NK-92 (cell line): Measurements from ENCODE around the gene ADORA2A.

Source experiments
- DNase-seq: peaks from one replicate; lab custom pipeline; 2025; ENCODE audit not compliant: unreplicated experiment; lab: John Stamatoyannopoulos, UW

The ADORA2A gene

DNA sequence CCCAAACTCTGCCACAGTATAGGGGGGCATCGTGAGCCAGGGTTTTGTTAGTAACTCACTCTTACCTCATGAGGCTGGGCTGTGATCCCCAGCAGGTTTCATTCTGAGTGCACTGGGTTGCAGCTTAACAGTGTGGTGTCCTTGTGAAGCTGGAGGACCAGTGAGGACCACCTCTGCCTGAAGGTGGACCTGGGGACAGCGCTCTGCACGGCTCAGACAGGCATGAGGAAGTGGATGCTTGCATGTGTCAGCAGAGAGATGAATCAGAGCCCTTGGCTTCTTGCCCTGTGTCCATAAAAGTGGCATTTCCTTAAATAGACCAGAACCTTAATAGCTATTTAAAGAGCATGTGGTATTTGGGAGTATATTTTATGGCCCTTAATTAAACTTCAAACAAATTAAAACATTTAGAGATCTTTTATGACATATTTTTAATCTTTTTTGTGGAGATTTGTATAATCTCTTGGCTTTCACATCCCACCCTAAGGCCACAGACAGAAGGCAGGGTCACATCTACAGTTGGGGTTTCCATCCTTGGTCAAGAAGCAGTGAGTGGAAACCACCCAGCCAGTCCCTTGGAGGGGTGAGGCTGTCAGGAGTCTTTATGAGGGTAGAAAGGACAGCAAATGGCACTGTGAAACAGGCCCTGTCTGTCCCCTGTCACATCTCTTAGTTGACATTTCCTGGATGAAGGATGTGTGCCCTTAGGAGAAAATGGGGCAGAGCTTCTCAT lies 24.8 kb upstream of the ADORA2A start:
- no peak for DNase-seq

DNA sequence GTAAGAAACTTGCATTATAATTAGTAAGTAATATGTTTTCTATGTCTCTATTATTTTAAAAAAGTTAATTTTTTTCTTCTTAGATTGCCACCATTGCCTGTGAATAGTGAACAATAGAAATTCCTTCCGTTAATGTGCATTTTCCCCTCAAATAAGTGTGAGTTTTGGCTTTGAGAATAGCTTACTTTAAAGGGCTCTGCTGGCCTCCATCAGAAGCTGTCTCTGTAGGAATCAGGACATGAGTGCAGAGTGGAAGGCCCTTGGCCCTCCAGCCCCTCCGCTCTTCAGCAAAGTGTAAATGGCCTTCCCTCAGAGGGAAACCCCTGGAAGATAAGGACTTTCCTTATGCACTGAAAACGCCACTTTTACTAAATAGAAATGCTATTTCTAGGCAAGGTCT lies 24.1 kb upstream of the ADORA2A start:
- DNase-seq: no peak

DNA sequence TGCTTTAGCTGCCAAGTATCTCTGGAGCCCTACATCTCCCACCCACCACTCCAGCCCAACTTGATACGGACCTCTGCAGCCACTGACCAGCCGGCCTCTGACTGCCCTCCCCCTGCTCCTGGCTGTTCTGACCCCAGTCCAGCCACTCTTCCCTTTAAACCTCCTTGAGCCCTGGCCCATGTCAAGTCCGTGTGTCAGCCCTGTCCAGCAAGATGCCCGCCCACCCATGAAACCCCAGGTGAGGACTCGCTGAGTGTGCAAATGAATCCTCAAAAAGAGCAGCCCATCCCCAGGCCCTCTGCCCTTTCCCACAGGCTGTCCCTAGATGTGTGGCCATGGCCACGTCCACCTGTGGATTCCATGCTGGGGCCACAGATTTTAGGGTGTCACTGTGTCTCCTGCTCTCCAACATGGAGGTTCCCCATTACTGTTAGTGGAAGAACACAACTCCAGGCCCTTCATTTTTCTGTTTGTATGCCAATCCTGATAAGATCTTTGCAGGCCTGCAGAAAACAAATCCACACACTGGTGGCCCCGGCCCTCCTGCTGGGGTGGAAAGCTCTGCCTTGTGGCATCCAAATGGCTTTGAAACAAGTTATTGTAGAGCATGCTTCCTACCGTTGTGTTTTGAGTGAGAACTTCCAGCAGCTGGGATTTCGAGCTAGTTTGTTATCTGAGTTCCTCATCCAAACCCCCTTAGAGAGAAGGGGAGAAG lies 22.7 kb upstream of the ADORA2A start:
- DNase-seq: no peak

DNA sequence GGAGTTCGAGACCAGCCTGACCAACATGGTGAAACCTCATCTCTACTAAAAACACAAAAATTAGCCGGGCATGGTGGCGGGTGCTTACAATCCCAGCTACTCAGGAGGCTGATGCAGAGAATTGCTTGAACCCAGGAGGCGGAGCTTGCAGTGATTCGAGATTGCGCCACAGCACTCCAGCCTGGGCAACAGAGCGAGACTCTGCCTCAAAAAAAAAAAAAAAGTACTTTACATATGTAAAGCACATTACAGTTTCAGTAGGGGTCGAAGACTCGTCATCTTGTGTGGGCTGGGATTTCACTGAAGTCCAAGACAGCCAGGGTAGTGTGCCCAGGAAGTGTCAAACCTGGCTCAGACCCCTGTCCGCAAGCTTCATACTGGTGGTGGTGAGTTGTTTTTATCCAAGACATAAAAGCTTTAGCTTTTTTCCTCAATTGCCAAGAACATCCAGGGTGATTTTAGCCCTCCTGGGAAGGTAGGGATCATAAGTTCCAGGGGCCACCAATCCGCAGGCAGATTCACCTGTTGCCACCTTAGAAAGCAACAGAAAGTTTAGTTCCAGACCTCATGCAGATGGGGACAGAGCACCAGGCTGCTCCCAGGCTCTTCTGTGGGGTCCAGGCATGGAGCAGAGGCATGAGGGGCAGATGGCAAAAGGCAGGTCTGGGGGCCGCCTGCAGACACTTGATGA lies 21.6 kb upstream of the ADORA2A start:
- no peak for DNase-seq

DNA sequence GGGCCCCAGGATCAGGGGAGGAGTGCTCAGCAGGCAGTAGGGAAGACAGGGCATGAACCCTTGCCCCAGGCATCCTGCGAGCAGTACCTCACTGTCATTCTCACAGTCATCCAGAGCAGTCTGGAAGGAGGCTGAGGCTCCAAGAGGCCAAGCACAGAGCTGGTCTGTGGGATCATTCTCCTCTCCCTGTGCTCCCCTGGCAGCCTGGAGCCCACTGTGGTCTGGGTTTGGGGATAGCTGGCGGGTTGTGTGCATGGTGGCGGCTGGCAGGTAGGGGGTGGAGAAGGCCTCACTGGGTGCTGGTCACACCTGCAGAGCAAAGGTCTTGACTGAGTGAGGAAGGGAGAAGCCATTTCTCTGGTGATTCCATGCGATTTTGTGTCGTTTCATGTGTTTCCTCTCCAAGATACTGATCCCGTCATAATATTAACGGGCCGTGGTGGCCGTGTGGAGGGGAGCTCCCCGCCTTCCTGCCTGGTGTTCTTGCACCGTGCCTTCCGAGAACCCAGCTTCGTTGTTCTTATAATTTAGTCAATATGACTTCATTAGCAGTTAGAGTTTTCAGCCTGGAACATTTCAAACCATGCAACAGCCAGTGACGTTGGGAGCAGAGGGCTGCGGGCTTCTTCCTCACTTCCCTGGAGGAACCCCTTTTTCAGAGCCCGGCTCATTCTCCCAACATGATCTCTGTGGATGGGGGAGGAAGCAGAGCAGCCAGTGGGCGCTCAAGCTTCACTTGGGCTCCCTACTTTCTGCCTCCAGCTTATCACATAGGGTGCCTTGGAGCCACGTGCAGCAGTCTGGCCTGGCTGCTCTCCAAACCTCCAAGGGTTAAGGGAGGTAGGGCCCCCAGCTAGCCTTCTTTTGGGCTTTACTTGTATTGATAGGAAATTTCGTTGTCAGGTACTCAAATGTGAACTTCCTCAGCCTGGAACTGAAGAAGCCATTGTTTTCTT lies 20.8 kb upstream of the ADORA2A start:
- no peak for DNase-seq

DNA sequence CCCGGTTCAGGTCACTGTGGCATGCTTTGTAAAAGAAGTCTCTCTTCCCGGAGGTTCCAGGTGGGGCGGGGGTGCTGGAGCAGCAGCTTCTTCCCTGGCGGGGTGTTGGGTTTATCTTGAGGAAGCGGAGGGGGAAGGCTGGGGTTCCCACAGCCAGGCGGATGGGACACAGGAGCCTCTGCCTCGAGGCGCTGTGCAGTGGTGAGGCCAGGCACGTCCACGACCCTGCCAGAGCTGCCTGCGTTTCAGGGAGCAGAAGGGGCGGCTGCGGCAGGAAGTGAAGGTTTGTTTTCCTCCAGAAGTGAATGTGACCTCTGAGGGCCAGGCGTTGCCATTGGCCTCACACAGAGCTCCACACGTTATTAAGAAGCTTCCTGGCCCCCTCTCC lies 20.1 kb upstream of the ADORA2A start:
- DNase-seq: no peak

DNA sequence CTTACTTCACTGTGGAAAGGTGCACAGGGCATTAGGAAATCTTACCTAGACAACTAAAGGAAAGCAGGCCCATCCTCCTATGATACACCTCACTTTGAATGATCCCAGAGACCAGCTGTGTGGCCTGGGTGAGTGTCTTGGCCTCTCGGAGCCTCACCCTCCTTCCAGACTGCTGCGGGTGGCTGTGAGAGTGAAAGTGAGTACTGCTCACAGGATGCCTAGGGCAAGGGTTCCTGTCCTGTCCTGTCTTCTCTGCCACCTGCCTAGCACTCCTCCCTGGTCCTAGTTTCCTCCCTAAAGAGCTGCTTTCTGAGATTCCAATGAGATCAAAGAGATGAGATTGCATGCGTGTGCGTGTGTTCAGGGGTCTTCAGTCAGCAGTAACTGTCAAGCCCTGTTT lies 19.5 kb upstream of the ADORA2A start:
- no peak for DNase-seq

DNA sequence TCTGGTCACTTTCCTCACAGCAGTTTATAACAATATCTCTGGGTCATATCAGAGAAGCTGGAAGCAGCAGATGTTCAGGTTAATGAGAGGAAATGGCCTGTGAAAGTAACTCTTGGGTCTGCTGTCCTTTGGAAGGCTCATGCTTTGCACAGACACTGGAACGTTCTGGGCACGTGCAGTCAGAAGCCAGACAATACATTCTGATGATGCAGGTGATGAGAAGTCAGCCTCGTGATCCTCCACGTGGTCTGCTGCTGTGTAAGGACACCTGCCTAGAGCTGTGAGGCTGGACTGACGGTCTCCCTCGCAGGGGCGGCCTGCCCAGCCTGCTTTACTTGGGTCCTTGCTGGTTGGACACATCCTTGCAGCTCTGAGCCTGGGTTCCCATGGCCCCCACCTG lies 18.8 kb upstream of the ADORA2A start:
- no peak for DNase-seq

DNA sequence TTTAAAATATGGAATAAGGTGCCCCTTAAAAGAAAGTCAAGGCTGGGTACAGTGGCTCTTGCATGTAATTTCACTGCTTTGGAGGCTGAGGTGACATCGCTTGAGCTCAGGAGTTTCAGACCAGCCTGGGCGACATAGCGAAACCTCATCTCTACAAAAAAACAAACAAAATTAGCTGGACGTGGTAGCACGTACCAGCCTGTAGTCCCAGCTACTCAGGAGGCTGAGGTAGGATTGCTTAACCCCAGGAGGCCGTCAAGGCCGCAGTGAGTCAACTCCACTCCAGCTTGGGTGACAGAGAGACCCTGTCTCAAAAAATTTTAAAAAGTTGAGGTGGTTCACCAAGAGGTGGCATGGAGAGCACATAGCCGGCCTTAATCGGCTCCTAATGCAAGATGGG lies 17.7 kb upstream of the ADORA2A start:
- no peak for DNase-seq

DNA sequence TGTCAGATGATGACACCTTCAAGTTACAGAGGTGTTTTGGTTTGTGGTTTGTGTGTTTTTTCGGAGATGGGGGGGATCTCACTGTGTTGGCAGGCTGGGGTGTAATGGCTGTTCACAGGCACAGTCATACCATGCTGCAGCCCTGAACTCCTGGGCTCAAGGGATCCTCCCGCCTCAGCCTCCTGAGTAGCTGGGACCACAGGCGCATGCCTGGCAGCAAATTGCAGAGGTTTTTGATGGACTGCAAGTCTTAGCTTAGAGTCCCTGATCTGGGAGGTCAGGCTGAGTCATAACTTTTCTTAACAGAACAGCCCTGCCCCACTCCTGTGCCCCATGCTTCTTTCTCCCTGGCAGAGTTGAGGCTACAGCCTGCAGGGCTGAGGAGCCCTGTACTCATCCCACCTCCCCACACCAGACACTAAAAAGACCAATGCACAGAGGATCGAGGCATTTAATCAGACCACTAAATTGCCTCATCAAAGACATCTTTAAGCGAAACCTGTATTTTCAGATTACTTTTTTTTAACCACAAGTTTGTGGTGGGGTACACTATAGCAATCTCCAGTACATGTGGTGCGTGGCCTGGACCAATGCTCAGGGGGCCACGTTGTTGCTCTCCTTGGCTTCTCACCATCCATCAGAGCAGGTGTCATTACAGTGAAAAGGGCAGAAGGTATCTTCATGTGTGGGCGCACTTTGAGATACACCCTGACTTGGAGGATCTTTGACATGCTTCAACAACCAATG lies 17.1 kb upstream of the ADORA2A start:
- no peak for DNase-seq

DNA sequence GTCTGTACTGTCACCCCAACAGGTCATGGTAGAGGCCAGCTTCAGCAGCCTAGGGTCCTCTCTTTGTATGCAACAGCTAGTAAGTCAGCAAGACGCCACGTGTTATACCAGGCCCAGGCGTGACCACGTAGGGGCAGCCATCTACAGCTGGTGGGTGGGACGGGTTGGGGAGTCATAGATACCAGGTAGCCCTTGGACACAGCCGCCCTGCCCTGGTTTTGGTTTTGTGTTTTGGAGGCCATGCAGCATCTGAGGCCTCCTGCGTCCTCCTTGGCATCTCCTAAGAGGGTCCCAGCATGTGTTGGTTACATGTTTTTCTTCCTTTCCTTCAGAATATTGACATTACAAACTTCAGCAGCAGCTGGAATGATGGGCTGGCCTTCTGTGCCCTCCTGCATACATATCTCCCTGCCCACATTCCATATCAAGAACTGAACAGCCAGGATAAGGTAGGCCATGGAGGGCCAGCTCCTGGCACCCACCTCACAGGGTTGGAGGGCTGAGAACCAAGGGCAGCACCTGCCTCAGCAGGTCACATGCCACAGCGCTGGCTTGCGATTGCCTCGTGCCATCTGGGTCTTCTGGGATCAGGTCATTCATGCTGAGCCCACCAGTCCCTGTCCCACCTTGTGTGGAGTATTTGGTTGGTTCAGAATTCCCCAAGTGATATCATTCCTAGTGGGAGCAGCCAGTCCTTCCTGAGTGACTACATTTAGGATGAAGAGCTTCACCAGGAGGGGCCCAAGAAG lies 16.0 kb upstream of the ADORA2A start:
- no peak for DNase-seq

DNA sequence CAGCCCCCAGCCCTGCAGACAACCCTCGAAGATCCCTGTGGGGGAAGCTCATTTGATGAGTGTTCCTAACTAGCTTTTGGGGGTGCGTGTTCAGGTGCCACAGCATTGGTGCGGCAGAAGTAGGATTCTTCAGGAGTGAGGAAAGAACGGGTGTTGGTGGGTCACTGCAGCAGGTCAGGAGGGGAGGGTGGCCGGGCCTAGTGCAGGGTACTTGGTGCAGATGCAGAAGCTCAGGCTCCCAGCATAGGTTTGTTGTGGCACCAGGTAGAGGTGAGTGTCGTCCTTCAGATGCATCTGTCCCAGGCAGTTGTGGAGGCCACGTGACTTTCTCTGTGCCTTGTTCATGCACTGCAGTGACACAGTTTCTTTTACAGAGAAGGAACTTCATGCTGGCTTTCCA lies 15.1 kb upstream of the ADORA2A start:
- no peak for DNase-seq

DNA sequence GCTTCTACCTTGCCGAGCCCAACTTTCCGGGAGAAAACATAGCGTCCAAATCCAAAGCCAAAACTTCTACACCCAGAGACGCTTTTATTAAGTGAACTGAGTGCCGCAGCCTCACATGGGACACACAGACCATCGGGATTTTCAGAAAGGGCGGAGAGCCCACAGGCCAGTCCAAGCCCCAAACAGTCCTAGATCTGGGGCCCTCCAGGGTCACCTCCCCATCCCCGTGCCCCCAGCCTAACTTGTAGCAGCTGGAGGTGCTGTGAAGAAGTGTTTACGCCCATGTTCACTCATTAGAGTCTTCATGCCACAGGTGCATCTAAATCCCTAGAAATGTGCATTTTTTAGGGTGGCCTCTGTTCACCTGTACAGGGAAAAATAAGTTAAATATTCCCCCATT lies 14.1 kb upstream of the ADORA2A start:
- DNase-seq: no peak

DNA sequence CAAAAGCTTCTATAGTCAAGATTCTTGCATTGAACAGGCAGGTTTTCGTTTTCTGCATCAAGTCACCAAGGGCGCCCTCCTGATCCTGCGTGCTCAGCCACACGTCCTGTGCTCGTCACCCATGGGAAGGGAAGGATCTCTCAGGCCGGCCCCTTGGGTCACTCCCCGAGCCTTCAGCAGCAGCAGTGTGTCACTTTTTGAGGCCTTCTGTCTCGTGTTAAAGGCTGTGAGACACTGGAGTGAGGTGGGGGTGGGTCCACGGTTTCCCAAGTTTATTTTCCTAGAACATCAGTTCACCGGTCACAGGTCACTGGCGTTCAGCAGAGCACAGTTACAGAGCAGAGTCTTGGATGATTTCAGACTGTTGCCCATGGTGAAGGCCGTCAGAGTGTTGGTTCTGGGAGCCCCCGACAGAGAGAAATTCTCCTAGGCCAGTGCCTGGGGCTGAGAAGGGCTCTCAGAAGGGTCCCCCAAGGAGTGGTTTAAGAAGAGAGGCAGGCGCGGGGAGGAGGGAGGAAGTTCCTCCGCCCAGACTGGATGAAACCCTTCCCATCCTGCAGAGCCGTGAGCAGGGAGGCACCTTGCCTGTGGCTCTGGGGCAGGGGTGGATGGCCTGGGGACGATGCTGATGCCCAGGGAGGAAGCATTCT lies 13.5 kb upstream of the ADORA2A start:
- no peak for DNase-seq

DNA sequence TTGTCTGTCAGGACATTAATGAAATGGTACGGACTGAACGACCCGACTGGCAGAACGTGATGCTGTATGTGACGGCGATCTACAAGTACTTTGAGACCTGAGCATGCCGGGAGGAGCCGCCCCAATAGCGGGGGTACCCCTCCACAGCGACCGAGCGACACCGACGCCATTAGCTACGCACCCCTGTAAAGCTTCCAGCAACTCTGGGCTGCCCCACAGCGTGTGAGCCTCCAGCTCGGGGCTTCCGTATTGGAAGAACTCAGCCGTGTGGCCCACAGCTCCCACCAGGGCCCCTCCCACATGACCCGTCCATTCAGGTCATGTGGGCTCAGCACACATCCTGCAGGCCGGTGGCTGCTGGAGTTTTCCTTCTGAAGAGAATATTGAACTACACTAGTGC lies 12.9 kb upstream of the ADORA2A start:
- DNase-seq: no peak

DNA sequence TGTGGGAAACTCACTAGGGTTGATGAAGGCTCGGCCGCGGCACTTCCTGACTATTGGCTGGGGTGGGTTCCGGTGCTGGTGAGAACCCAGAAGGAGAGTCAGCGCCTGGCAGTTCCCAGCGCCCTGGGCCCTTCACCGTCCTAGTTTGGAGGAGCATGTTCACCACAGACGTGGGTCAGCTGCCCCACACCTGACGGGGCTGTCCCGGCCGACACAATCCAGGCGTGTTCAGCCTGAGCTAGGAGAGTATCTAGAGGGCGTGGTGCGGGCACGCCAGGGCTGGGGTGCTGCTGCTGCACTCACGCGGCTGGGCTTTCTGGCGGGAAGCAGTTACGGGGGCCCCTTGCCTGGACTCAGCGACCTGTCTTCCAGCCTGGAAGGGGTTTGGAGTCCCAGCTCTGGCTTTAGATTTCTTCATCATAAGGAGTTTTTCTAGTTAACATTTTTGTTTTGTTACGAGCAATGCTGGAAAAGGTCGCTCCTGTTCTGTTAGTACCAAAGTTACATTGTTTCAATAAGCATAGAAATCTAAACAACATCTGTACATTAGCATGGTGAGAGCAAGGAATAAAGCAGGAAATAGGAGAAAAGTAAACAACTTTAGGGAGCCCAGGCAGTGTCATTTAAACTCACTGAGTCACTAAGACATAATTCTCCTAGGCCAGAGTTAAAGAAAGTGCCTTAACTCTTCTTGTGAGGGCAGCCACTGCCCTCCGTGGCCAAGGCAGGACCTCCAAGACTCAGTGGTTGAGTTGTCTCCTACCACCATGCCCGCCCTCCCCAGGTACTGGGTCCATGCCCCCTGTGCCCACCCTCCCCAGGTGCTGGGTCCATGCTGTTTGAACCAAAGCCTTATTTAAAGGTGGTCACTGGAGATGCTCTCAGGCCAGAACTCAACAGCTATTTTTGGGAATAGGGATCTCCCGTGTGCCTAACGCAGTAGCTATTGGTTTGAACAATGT lies 12.1 kb upstream of the ADORA2A start:
- no peak for DNase-seq

DNA sequence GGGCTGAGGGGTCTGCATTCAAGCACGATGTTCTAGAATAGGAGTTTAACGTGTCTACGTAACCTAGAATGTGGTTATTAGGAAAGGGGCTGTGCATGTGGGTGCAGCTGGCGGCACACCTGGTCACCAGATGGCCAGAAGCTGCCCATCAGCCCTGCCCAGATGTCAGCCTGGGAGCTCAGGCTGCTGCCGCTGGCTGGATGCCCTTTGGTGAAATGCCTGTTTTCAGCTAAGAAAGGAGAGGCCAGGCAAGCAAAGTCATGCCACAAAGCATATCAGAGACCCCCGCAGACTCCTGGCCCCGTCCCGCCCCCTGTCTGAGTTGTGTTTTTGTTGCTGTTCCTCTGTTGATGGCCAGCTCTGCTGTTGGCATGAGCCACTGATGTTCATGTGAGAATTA lies 11.3 kb upstream of the ADORA2A start:
- DNase-seq: no peak

DNA sequence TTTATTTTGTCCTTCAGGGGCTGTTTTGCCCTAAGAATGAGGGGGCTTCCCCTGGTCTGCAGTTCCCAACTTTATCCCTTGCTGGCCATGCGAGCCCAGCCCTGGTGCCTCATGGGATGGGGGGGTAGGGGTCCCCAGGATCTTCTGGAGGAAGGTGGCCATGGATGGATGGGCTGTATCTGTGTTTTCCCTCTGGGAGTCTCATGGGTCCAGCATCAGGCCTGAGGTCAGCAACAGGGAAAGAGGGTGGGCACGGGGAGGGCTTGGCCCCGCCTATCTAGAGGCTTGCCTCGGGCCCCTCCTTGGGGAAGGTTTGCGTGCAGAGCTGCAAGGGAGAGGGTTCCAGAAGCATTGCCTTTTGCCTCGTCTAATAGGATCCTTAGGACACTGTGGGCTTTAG lies 10.8 kb upstream of the ADORA2A start:
- no peak for DNase-seq
